CD14-positive monocyte (primary cell): ENCODE measurements around the gene PCSK1N. TPM values are rescaled to one million over a fixed set of nuclear protein-coding genes. Genes with fewer than 3 reads are reported as not detected.
"Not testable (repeated sequence)": the region's sequence is repeated elsewhere in the genome, so short reads cannot be mapped to it uniquely, and the experiment has no call there.

Experiments
- DNase-seq, 3 donors: peaks; one replicate each; pipeline ENCODE4 v3.0.0-alpha.2; 2011 to 2022
- H2AFZ ChIP-seq: 2 replicates; pipeline ENCODE4 v1.6.0; 2012; ENCODE audit warnings: mild to moderate bottlenecking, low read depth, low read length, inconsistent platforms; ENCODE audit not compliant: insufficient read depth, poor library complexity, severe bottlenecking
- H3K27ac ChIP-seq, 2 donors: 1 replicate in 1 of 2; 2 replicates in 1 of 2; pipeline ENCODE4 v1.5.1; 2012 to 2013; ENCODE audit warnings: low read length in 2 of 2, control low read depth in 1 of 2, inconsistent platforms in 1 of 2, low read depth in 1 of 2, mild to moderate bottlenecking in 1 of 2
- H3K27me3 ChIP-seq, 2 donors: one replicate each; pipeline versions ENCODE4 v1.6.0 to v1.6.1; 2011 to 2013; ENCODE audit warnings: low read length in 2 of 2; ENCODE audit not compliant: control insufficient read depth in 2 of 2, insufficient read depth in 2 of 2
- H3K36me3 ChIP-seq, 2 donors: replicated peaks in 1 of 2; 1 replicate in 1 of 2; 2 replicates in 1 of 2; pipeline versions ENCODE4 v1.5.1 to v1.6.1; 2012 to 2013; ENCODE audit warnings: low read length in 2 of 2, control low read depth in 1 of 2, inconsistent platforms in 1 of 2, mild to moderate bottlenecking in 1 of 2; ENCODE audit not compliant: insufficient read depth in 2 of 2, control insufficient read depth in 1 of 2
- H3K4me1 ChIP-seq, 2 donors: 1 replicate in 1 of 2; 2 replicates in 1 of 2; pipeline versions ENCODE4 v1.5.1 to v1.6.1; 2012 to 2013; ENCODE audit warnings: low read length in 2 of 2, control low read depth in 1 of 2, inconsistent platforms in 1 of 2, mild to moderate bottlenecking in 1 of 2, moderate library complexity in 1 of 2; ENCODE audit not compliant: insufficient read depth in 2 of 2, control insufficient read depth in 1 of 2
- H3K4me2 ChIP-seq: replicated peaks from 2 replicates; pipeline ENCODE3; 2012; ENCODE audit warnings: low read length, moderate library complexity, mild to moderate bottlenecking; ENCODE audit not compliant: poor library complexity, severe bottlenecking; ENCODE audit errors: extremely low read depth
- H3K4me3 ChIP-seq, 3 experiments: fragments of 200-600 bp in 1 of 3; sonication (generic) in 1 of 3; replicated peaks in 1 of 3; 1 replicate in 2 of 3; 2 replicates in 1 of 3; pipeline ENCODE4 v1.5.1; 2011 to 2013; ENCODE audit warnings: low read length in 3 of 3, mild to moderate bottlenecking in 3 of 3, control low read depth in 2 of 3, low read depth in 2 of 3, inconsistent platforms in 1 of 3, moderate library complexity in 1 of 3
- H3K79me2 ChIP-seq: 2 replicates; pipeline ENCODE4 v1.6.0; 2012; ENCODE audit warnings: mild to moderate bottlenecking, control low read depth, inconsistent platforms, low read length, moderate library complexity; ENCODE audit not compliant: insufficient read depth
- H3K9ac ChIP-seq: 2 replicates; pipeline ENCODE4 v1.6.0; 2017; ENCODE audit warnings: low read length, mild to moderate bottlenecking; ENCODE audit not compliant: insufficient read depth, poor library complexity, severe bottlenecking
- H3K9me3 ChIP-seq, 2 donors: replicated peaks in 1 of 2; 1 replicate in 1 of 2; 2 replicates in 1 of 2; pipeline versions ENCODE4 v1.5.1 to v1.6.1; 2012 to 2013; ENCODE audit warnings: low read length in 2 of 2, control low read depth in 1 of 2; ENCODE audit not compliant: control insufficient read depth in 1 of 2, insufficient read depth in 1 of 2
- H4K20me1 ChIP-seq: 2 replicates; pipeline ENCODE4 v1.6.0; 2012; ENCODE audit warnings: mild to moderate bottlenecking, low read length, control low read depth, moderate library complexity; ENCODE audit not compliant: insufficient read depth
- H3K27ac Mint-ChIP-seq, 7 donors: one replicate each; pipeline ENCODE4 v1.8.0; 2020; ENCODE audit warnings: mild to moderate bottlenecking in 7 of 7, mixed read lengths in 7 of 7, moderate library complexity in 6 of 7, inconsistent platforms in 2 of 7
- H3K27me3 Mint-ChIP-seq, 3 donors: one replicate each; pipeline ENCODE4 v1.8.0; 2021 to 2022; ENCODE audit warnings: low read depth in 3 of 3, mild to moderate bottlenecking in 3 of 3, mixed read lengths in 3 of 3, moderate library complexity in 3 of 3, inconsistent platforms in 1 of 3
- H3K36me3 Mint-ChIP-seq, 2 donors: one replicate each; pipeline ENCODE4 v1.8.0; 2020; ENCODE audit warnings: mixed read lengths in 2 of 2, inconsistent platforms in 1 of 2, mild to moderate bottlenecking in 1 of 2
- H3K4me1 Mint-ChIP-seq: one replicate; pipeline ENCODE4 v1.8.0; 2020; ENCODE audit warnings: mild to moderate bottlenecking, mixed read lengths
- H3K4me3 Mint-ChIP-seq, 2 donors: one replicate each; pipeline ENCODE4 v1.8.0; 2020; ENCODE audit warnings: mild to moderate bottlenecking in 2 of 2, mixed read lengths in 2 of 2, moderate library complexity in 1 of 2
- H3K9me3 Mint-ChIP-seq, 7 donors: one replicate each; pipeline ENCODE4 v1.8.0; 2020 to 2022; ENCODE audit warnings: mixed read lengths in 7 of 7, mild to moderate bottlenecking in 6 of 7, moderate library complexity in 6 of 7, inconsistent platforms in 2 of 7
- CTCF ChIP-seq: fragments of 200-600 bp; IDR thresholded peaks from one replicate; pipeline ENCODE4 v1.8.0; 2022; ENCODE audit warnings: antibody characterized with exemption, mild to moderate bottlenecking
- WGBS: methylation state at CpG from one replicate; pipeline ENCODE4 v1.1.5; 2013; ENCODE audit warnings: missing lambda C conversion rate; ENCODE audit not compliant: insufficient coverage; 5-methylcytosine and 5-hydroxymethylcytosine counted together
- intact Hi-C, 2 donors: fragments of 100-400 bp; cut with micrococcal nuclease; formaldehyde crosslinking; loops; one replicate each; pipeline versions ENCODE4 v1.15.0 to v1.15.1; 2023
- polyA minus RNA-seq: library from RNA; depleted of rRNA, polyadenylated mRNA; stranded (reverse); fragments of >200 nt; gene quantifications from 2 replicates; pipeline ENCODE4 v1.2.3, GENCODE V29; 2012
- polyA plus RNA-seq, 3 donors: library from polyadenylated mRNA; depleted of rRNA in 1 of 3; unstranded in 2 of 3; stranded (reverse) in 1 of 3; fragments of 300-500 nt in 2 of 3; fragments of >200 nt in 1 of 3; fragmentation: Illumina TruSeq in 2 of 3; gene quantifications; 1 replicate in 2 of 3; 2 replicates in 1 of 3; pipeline ENCODE4 v1.2.3, GENCODE V29; 2012 to 2021
- total RNA-seq, 12 experiments: library from RNA in 1 of 12; stranded (reverse) in 1 of 12; fragments of 120-200 nt in 1 of 12; gene quantifications; one replicate each; pipeline ENCODE4 v1.2.4 and lab custom pipeline; 2013 to 2026; ENCODE audit warnings: mixed read lengths in 6 of 12, inconsistent platforms in 1 of 12

The PCSK1N gene
- 0.08 TPM for total RNA-seq (2013)
- polyA plus RNA-seq, result not detected
- not detected in 2 replicates for polyA minus RNA-seq
- total RNA-seq (lab: John Stamatoyannopoulos, UW), result 0 to 1.9 (median 0) reads per million in 11 experiments

GRCh38 chrX:48835524-48836329 is at the start of gene PCSK1N:
Gene PCSK1N (minus strand): TSS chrX:48835610. CDS start chrX:48835532, 78 bp downstream.
- intact Hi-C loops, result no loop called here
- Histone ChIP-seq H3K9ac (no peak within 1 kb of the TSS), H2AFZ (no peak within 1 kb of the TSS), H3K36me3 (no peaks in the 10 kb centered on the region), H3K4me2 (no peak within 1 kb of the TSS), H3K9me3 (no peaks in the 10 kb centered on the region), H3K27me3 (peaks cover 12 to 50% of the 10 kb centered on the region in 2 donors), H3K4me1 (no peaks in the 10 kb centered on the region), H3K4me3 (no peak within 1 kb of the TSS), H3K79me2 (no peaks in the 10 kb centered on the region), H3K27ac (no peak within 1 kb of the TSS), H4K20me1 (no peaks in the 10 kb centered on the region)
- no peaks in the 10 kb centered on the region for H3K36me3 Mint-ChIP-seq
- 7% methylated on average over 4 of the region's 35 CpGs for WGBS
- TF ChIP-seq CTCF, result no peak
- no peak within 1 kb of the TSS for H3K27ac Mint-ChIP-seq
- DNase-seq, result no peak
- H3K9me3 Mint-ChIP-seq, result peaks cover 0 to 13% (median 4%) of the 10 kb centered on the region in 7 donors
- H3K4me3 Mint-ChIP-seq, result peak within 1 kb of the TSS in 1 of 2 donors; percentile 74
- H3K27me3 Mint-ChIP-seq, result peaks cover 50 to 78% (median 63%) of the 10 kb centered on the region in 3 donors
- peaks cover 8% of the 10 kb centered on the region for H3K4me1 Mint-ChIP-seq

- Histone ChIP-seq H3K36me3 (no peaks in the 10 kb centered on the region), H3K9ac (no peak overlapping the region), H3K9me3 (no peaks in the 10 kb centered on the region), H3K4me2 (no peak overlapping the region), H4K20me1 (no peaks in the 10 kb centered on the region), H3K27me3 (no peaks in the 10 kb centered on the region), H3K79me2 (no peaks in the 10 kb centered on the region), H3K27ac (no peak overlapping the region), H3K4me3 (no peak overlapping the region), H3K4me1 (no peaks in the 10 kb centered on the region), H2AFZ (no peak overlapping the region)
- no peak overlapping the region for H3K4me3 Mint-ChIP-seq
- H3K9me3 Mint-ChIP-seq, result peaks cover 0 to 7% (median 0%) of the 10 kb centered on the region in 7 donors
- no peak for DNase-seq
- TF ChIP-seq CTCF, result no peak
- no peaks in the 10 kb centered on the region for H3K36me3 Mint-ChIP-seq
- WGBS, result 67% methylated on average over 5 of the region's 10 CpGs
- H3K4me1 Mint-ChIP-seq, result no peaks in the 10 kb centered on the region
- H3K27ac Mint-ChIP-seq, result no peak overlapping the region
- H3K27me3 Mint-ChIP-seq, result peaks cover 2 to 11% (median 8%) of the 10 kb centered on the region in 3 donors
- intact Hi-C loops, result no loop called here
These were observed 48.3 kb upstream of the PCSK1N start for GRCh38 chrX:48883729-48884128.

GRCh38 chrX:48876944-48877343 is 41.5 kb upstream of the PCSK1N start:
- H3K9me3 ChIP-seq, H2AFZ ChIP-seq, H3K79me2 ChIP-seq, DNase-seq, intact Hi-C loops, H3K36me3 ChIP-seq, H3K4me3 ChIP-seq, H3K27me3 ChIP-seq, H3K27ac ChIP-seq, H3K27ac Mint-ChIP-seq, H3K4me1 Mint-ChIP-seq, H3K9me3 Mint-ChIP-seq, H3K4me1 ChIP-seq, H3K4me2 ChIP-seq, H3K36me3 Mint-ChIP-seq, H3K9ac ChIP-seq, H4K20me1 ChIP-seq, H3K4me3 Mint-ChIP-seq: not testable (repeated sequence)
- H3K27me3 Mint-ChIP-seq, result peaks cover 4 to 11% (median 9%) of the 10 kb centered on the region in 3 donors
- WGBS, result no CpG with 5 or more reads among the region's 4 CpGs
